HepG2 (cell line): ENCODE results near the gene FAM89B. TPM values are rescaled to one million over a fixed set of nuclear protein-coding genes. Genes with fewer than 3 reads are reported as not detected.

Experiments used
- CC2D1A ChIP-seq: sonication (generic); formaldehyde crosslinking; IDR thresholded peaks from 2 replicates; pipeline ENCODE4 v1.8.1; 2023; ENCODE audit warnings: mild to moderate bottlenecking, missing genetic modification reagents
- CSRNP2 ChIP-seq: sonication (generic); formaldehyde crosslinking; conservative IDR thresholded peaks from 2 replicates; pipeline ENCODE4 v1.8.0; 2022; ENCODE audit warnings: low read depth, missing genetic modification reagents
- DPF2 ChIP-seq: sonication (generic); formaldehyde crosslinking; IDR thresholded peaks from 2 replicates; pipeline ENCODE4 v1.4.0; 2020; ENCODE audit warnings: mild to moderate bottlenecking, low read depth, missing genetic modification reagents, borderline replicate concordance
- ELF3 ChIP-seq: IDR thresholded peaks from 2 replicates; pipeline ENCODE4 v1.6.1; 2016; ENCODE audit warnings: missing genetic modification reagents, missing compliant biosample characterization
- FOSL2 ChIP-seq: sonication (generic); formaldehyde crosslinking; IDR thresholded peaks from 2 replicates; pipeline ENCODE4 v1.4.0; 2020; ENCODE audit warnings: missing genetic modification reagents
- HES4 ChIP-seq: sonication (generic); formaldehyde crosslinking; IDR thresholded peaks from 2 replicates; pipeline ENCODE4 v1.9.0; 2021; ENCODE audit warnings: mild to moderate bottlenecking, missing genetic modification reagents, borderline replicate concordance
- HOXA5 ChIP-seq: sonication (generic); formaldehyde crosslinking; IDR thresholded peaks from 2 replicates; pipeline ENCODE4 v1.4.0; 2020; ENCODE audit warnings: missing genetic modification reagents
- MIER2 ChIP-seq: IDR thresholded peaks from 2 replicates; pipeline ENCODE4 v1.6.1; 2016; ENCODE audit warnings: missing biosample characterization, missing genetic modification reagents
- PITX1 ChIP-seq: sonication (generic); formaldehyde crosslinking; IDR thresholded peaks from 2 replicates; pipeline ENCODE4 v1.5.1; 2020; ENCODE audit warnings: mild to moderate bottlenecking, missing genetic modification reagents
- RARA ChIP-seq: IDR thresholded peaks from 2 replicates; pipeline ENCODE4 v1.6.1; 2016; ENCODE audit warnings: missing genetic modification reagents, missing compliant biosample characterization
- RELA ChIP-seq: sonication (generic); formaldehyde crosslinking; IDR thresholded peaks from 2 replicates; pipeline ENCODE4 v1.4.0; 2020; ENCODE audit warnings: missing genetic modification reagents
- SIN3B ChIP-seq: fragments of 150-350 bp; IDR thresholded peaks from 2 replicates; pipeline ENCODE4 v1.6.1; 2014; ENCODE audit warnings: low read length
- SMAD1 ChIP-seq: sonication (generic); formaldehyde crosslinking; IDR thresholded peaks from 2 replicates; pipeline ENCODE4 v1.4.0; 2020; ENCODE audit warnings: missing genetic modification reagents, low read depth, mild to moderate bottlenecking, borderline replicate concordance
- SRSF9 ChIP-seq: fragments of 200-400 bp; formaldehyde crosslinking; IDR thresholded peaks from 2 replicates; pipeline ENCODE4 v1.6.1; 2018; ENCODE audit warnings: borderline replicate concordance, mild to moderate bottlenecking, low read depth, low read length; ENCODE audit not compliant: insufficient read depth, poor library complexity, severe bottlenecking
- TBP ChIP-seq: sonication (generic); formaldehyde crosslinking; IDR thresholded peaks from 2 replicates; pipeline ENCODE4 v1.5.0; 2020; ENCODE audit warnings: missing genetic modification reagents
- THYN1 ChIP-seq: sonication (generic); formaldehyde crosslinking; IDR thresholded peaks from 2 replicates; pipeline ENCODE4 v1.8.1; 2023; ENCODE audit warnings: low read depth, mild to moderate bottlenecking, moderate library complexity, missing genetic modification reagents, borderline replicate concordance
- TP53 ChIP-seq: sonication (generic); formaldehyde crosslinking; conservative IDR thresholded peaks from 2 replicates; pipeline ENCODE4 v1.4.0; 2020; ENCODE audit warnings: missing genetic modification reagents
- ZBTB25 ChIP-seq: IDR thresholded peaks from 2 replicates; pipeline ENCODE4 v1.6.1; 2018; ENCODE audit warnings: missing genetic modification reagents
- ZC3H13 ChIP-seq: sonication (generic); formaldehyde crosslinking; IDR thresholded peaks from 2 replicates; pipeline ENCODE4 v1.8.1; 2023; ENCODE audit warnings: mild to moderate bottlenecking, missing genetic modification reagents, moderate library complexity
- ZNF512B ChIP-seq: sonication (generic); formaldehyde crosslinking; IDR thresholded peaks from 2 replicates; pipeline ENCODE4 v1.5.1; 2020; ENCODE audit warnings: missing genetic modification reagents, mild to moderate bottlenecking, borderline replicate concordance
- ZNF703 ChIP-seq: sonication (generic); formaldehyde crosslinking; IDR thresholded peaks from 2 replicates; pipeline ENCODE4 v1.5.1; 2020; ENCODE audit warnings: missing genetic modification reagents, mild to moderate bottlenecking, moderate library complexity, borderline replicate concordance
- ZNF740 ChIP-seq: sonication (generic); formaldehyde crosslinking; IDR thresholded peaks from 2 replicates; pipeline ENCODE4 v1.4.0; 2020; ENCODE audit warnings: missing genetic modification reagents
- ZNF766 ChIP-seq: sonication (generic); formaldehyde crosslinking; IDR thresholded peaks from 2 replicates; pipeline ENCODE4 v1.5.0; 2020; ENCODE audit warnings: missing genetic modification reagents, borderline replicate concordance
- ZSCAN20 ChIP-seq: sonication (generic); formaldehyde crosslinking; IDR thresholded peaks from 2 replicates; pipeline ENCODE4 v1.4.0; 2020; ENCODE audit warnings: missing genetic modification reagents, mild to moderate bottlenecking, borderline replicate concordance
- polyA plus RNA-seq, 8 experiments: library from polyadenylated mRNA; depleted of rRNA in 3 of 8; stranded (reverse) in 7 of 8; unstranded in 1 of 8; fragments of >200 nt; fragmentation: Illumina TruSeq in 4 of 8; extraction: Trizol in 4 of 8; gene quantifications; 2 replicates each; pipeline versions ENCODE4 v1.2.1 to v1.2.3, GENCODE V29; 2011 to 2016; ENCODE audit warnings: low read depth in 4 of 8, missing spikeins in 1 of 8, mixed read lengths in 1 of 8; ENCODE audit not compliant: insufficient read depth in 1 of 8
- total RNA-seq, 5 experiments: library from RNA; depleted of rRNA; stranded (reverse); fragments of >200 nt; fragmentation: Illumina TruSeq; extraction: Trizol; gene quantifications; 2 replicates each; pipeline ENCODE4 v1.2.3, GENCODE V29; 2016; ENCODE audit warnings: low read depth in 1 of 5

The FAM89B gene
- total and polyA plus RNA-seq, 2 of the 13 experiments (the other 11 are each of a cell fraction or from before 2014, with no cell fraction given) = 5.7 to 8.0 TPM

GRCh38 chr11:65569973-65570918 is 2.1 kb upstream of the FAM89B start, which contains the start of gene ZNRD2 (continued):
- TF ChIP-seq THYN1 (CRISPR knock-in tag) = no peak
- no peak for TF ChIP-seq TBP (CRISPR knock-in tag)
- peak; percentile 69 for TF ChIP-seq HOXA5 (CRISPR knock-in tag)
- TF ChIP-seq ZNF703 (CRISPR knock-in tag) = no peak
- TF ChIP-seq ZNF512B (CRISPR knock-in tag) = no peak
- TF ChIP-seq ZNF740 = no peak
- TF ChIP-seq SMAD1 (CRISPR knock-in tag) = peak; percentile 86; the same call in 1 of the 2 replicates
- TF ChIP-seq SRSF9 = no peak
- TF ChIP-seq ELF3 = no peak; the same call in 1 of the 2 replicates
- no peak for TF ChIP-seq ZNF766
- peak; percentile 49; the same call in 1 of the 2 replicates for TF ChIP-seq RARA (CRISPR knock-in tag)
- no peak for TF ChIP-seq DPF2 (CRISPR knock-in tag)
- peak; percentile 75; the same call in 1 of the 2 replicates for TF ChIP-seq HES4
- TF ChIP-seq ZC3H13 (CRISPR knock-in tag) = no peak; the same call in 1 of the 2 replicates
- TF ChIP-seq TP53 (CRISPR knock-in tag) = 0 out of 2 replicates have a peak, but pooled peaks have one; percentile 34
- TF ChIP-seq ZBTB25 = peak; percentile 100
- peak; percentile 61 for TF ChIP-seq FOSL2
- peak; percentile 54; the same call in 1 of the 2 replicates for TF ChIP-seq MIER2 (CRISPR knock-in tag)
- peak; percentile 83 for TF ChIP-seq PITX1 (CRISPR knock-in tag)
- TF ChIP-seq ZSCAN20 (CRISPR knock-in tag) = no peak
- TF ChIP-seq CC2D1A = no peak
- TF ChIP-seq CSRNP2 (CRISPR knock-in tag) = no peak
- TF ChIP-seq SIN3B = peak; percentile 96
- TF ChIP-seq RELA (CRISPR knock-in tag) = peak; percentile 82; the same call in 1 of the 2 replicates
